Measurements from ENCODE around the gene PTPN3.

DNA sequence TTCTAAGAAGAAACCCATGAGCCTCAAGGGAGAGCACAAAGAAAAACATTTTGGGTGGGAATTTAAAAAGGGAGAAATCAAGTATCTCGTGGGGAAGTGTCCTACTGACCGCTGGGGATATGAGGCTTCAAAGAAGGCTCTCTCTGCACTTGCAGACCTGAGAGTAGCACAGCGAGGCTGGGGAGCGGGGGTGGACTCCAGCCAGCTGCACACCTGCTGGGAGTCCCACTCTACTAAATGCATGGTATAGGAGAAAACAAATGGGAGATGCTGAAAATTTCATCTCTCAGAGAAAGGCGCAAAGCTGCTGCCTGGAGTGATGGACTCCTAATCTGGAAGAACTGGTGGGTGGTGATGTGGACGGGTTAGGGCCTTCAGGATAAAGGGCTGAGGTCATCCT is 110.3 kb downstream of the PTPN3 start:
- TF ChIP-seq EZH2 (IDR thresholded peaks at IDR 0.05; ENCODE audit: insufficient read depth, poor library complexity, severe bottlenecking), result no peak
- no peak for TF ChIP-seq EZH2phosphoT487 (IDR thresholded peaks at IDR 0.05; ENCODE audit: insufficient read depth, low read depth)
